Neural progenitor cell (in vitro differentiated cells): Measurements from ENCODE around the gene RPH3AL. TPM values are rescaled to one million over a fixed set of nuclear protein-coding genes. Genes with fewer than 3 reads are reported as not detected.
"Not testable (repeated sequence)": the region's sequence is repeated elsewhere in the genome, so short reads cannot be mapped to it uniquely, and the experiment has no call there.

ENCODE experiments used
- DNase-seq: peaks from one replicate; pipeline ENCODE4 v3.0.0-alpha.2; 2016; ENCODE audit warnings: low spot score
- H2AFZ ChIP-seq: fragments of 200-600 bp; sonication (generic); replicated peaks from 2 replicates; pipeline ENCODE4 v1.6.1; 2016; ENCODE audit warnings: antibody characterized with exemption
- H3F3A ChIP-seq: fragments of 200-600 bp; sonication (generic); 2 replicates; pipeline ENCODE4 v1.6.1; 2016; ENCODE audit warnings: antibody characterized with exemption, low read depth
- H3K27ac ChIP-seq: fragments of 200-600 bp; sonication (generic); 2 replicates; pipeline ENCODE4 v1.5.1; 2016; ENCODE audit warnings: mild to moderate bottlenecking
- H3K27me3 ChIP-seq: fragments of 200-600 bp; sonication (generic); 2 replicates; pipeline ENCODE4 v1.6.1; 2016; ENCODE audit warnings: mild to moderate bottlenecking, moderate library complexity
- H3K36me3 ChIP-seq: fragments of 200-600 bp; sonication (generic); 2 replicates; pipeline ENCODE4 v1.5.1; 2016
- H3K4me1 ChIP-seq: fragments of 200-600 bp; sonication (generic); 2 replicates; pipeline ENCODE4 v1.6.1; 2016; ENCODE audit warnings: mixed run types
- H3K4me2 ChIP-seq: fragments of 200-600 bp; sonication (generic); 2 replicates; pipeline ENCODE4 v1.6.1; 2016
- H3K4me3 ChIP-seq: fragments of 200-600 bp; sonication (generic); 2 replicates; pipeline ENCODE4 v1.5.1; 2016
- H3K79me2 ChIP-seq: fragments of 200-600 bp; sonication (generic); 2 replicates; pipeline ENCODE4 v1.6.1; 2016; ENCODE audit warnings: low read depth
- H3K9ac ChIP-seq: fragments of 200-600 bp; sonication (generic); 2 replicates; pipeline ENCODE4 v1.6.1; 2016
- H3K9me3 ChIP-seq: fragments of 200-600 bp; sonication (generic); 2 replicates; pipeline ENCODE4 v1.5.1; 2016; ENCODE audit warnings: low read depth
- H4K20me1 ChIP-seq: fragments of 200-600 bp; sonication (generic); 2 replicates; pipeline ENCODE4 v1.6.1; 2016; ENCODE audit warnings: low read depth
- H3K27ac Mint-ChIP-seq: 3 replicates; pipeline ENCODE4 v1.8.0; 2021; ENCODE audit warnings: mixed read lengths
- H3K27me3 Mint-ChIP-seq: 2 replicates; pipeline ENCODE4 v1.8.0; 2022; ENCODE audit warnings: low read depth, mild to moderate bottlenecking, inconsistent platforms, moderate library complexity, mixed read lengths; ENCODE audit not compliant: insufficient read depth
- H3K36me3 Mint-ChIP-seq: 3 replicates; pipeline ENCODE4 v1.8.0; 2021; ENCODE audit warnings: mixed read lengths
- H3K4me1 Mint-ChIP-seq: 3 replicates; pipeline ENCODE4 v1.8.0; 2021; ENCODE audit warnings: mixed read lengths
- H3K4me3 Mint-ChIP-seq: 3 replicates; pipeline ENCODE4 v1.8.0; 2021; ENCODE audit warnings: mild to moderate bottlenecking, moderate library complexity, mixed read lengths
- H3K9me3 Mint-ChIP-seq: 3 replicates; pipeline ENCODE4 v1.8.0; 2020; ENCODE audit warnings: mixed read lengths
- CTCF ChIP-seq: fragments of 200-600 bp; sonication (generic); IDR thresholded peaks from 2 replicates; pipeline ENCODE4 v1.5.1; 2017; ENCODE audit warnings: antibody characterized with exemption, mild to moderate bottlenecking
- EZH2 ChIP-seq: fragments of 200-600 bp; sonication (generic); IDR thresholded peaks from 2 replicates; pipeline ENCODE4 v1.6.1; 2017; ENCODE audit warnings: antibody characterized with exemption, mild to moderate bottlenecking, moderate library complexity
- EZH2phosphoT487 ChIP-seq: fragments of 200-600 bp; sonication (generic); IDR thresholded peaks from 2 replicates; pipeline ENCODE4 v1.6.1; 2017; ENCODE audit warnings: antibody characterized with exemption
- total RNA-seq: library from RNA; depleted of rRNA; stranded (reverse); fragments of >200 nt; gene quantifications from 2 replicates; pipeline ENCODE4 v1.2.3, GENCODE V29; 2015; ENCODE audit warnings: low replicate concordance

The RPH3AL gene
- total RNA-seq, 1 donor from 2014 or later: 7.5 TPM

- Mint-ChIP-seq H3K9me3 (no peaks in the 10 kb centered on the region), H3K27me3 (peaks cover 6% of the 10 kb centered on the region), H3K27ac (no peak overlapping the region), H3K36me3 (no peaks in the 10 kb centered on the region), H3K4me1 (peaks cover 27% of the 10 kb centered on the region), H3K4me3 (no peak overlapping the region)
- H3K36me3 ChIP-seq: no peaks in the 10 kb centered on the region
- no peak overlapping the region for H3K4me3 ChIP-seq
- H3K79me2 ChIP-seq: no peaks in the 10 kb centered on the region
- H3K4me2 ChIP-seq: peak overlapping the region; percentile 31
- no peak overlapping the region for H3K9ac ChIP-seq
- no peak for DNase-seq
- no peaks in the 10 kb centered on the region for H4K20me1 ChIP-seq
- TF ChIP-seq CTCF (no peak), EZH2phosphoT487 (no peak), EZH2 (no peak)
- no peaks in the 10 kb centered on the region for H3K9me3 ChIP-seq
- H3F3A ChIP-seq: peaks cover 10% of the 10 kb centered on the region
- no peaks in the 10 kb centered on the region for H3K27me3 ChIP-seq
- H3K4me1 ChIP-seq: peaks cover 9% of the 10 kb centered on the region
- H3K27ac ChIP-seq: no peak overlapping the region
- no peak overlapping the region for H2AFZ ChIP-seq
Measured at GRCh38 chr17:236641-237405, 115.8 kb downstream of the RPH3AL start.

- no peak overlapping the region for H2AFZ ChIP-seq
- peaks cover 30% of the 10 kb centered on the region for H3K4me1 Mint-ChIP-seq
- H3K4me1 ChIP-seq: peaks cover 9% of the 10 kb centered on the region
- H3K27me3 ChIP-seq: no peaks in the 10 kb centered on the region
- no peak overlapping the region for H3K4me3 ChIP-seq
- no peak overlapping the region for H3K27ac ChIP-seq
- H3K79me2 ChIP-seq: no peaks in the 10 kb centered on the region
- H3K36me3 ChIP-seq: no peaks in the 10 kb centered on the region
- TF ChIP-seq EZH2phosphoT487: no peak
- TF ChIP-seq CTCF: no peak
- no peak for TF ChIP-seq EZH2
- no peaks in the 10 kb centered on the region for H3K9me3 ChIP-seq
- H4K20me1 ChIP-seq: no peaks in the 10 kb centered on the region
- H3K4me3 Mint-ChIP-seq: no peak overlapping the region
- H3K27ac Mint-ChIP-seq: no peak overlapping the region
- DNase-seq: no peak
- H3K9ac ChIP-seq: no peak overlapping the region
- peaks cover 6% of the 10 kb centered on the region for H3K27me3 Mint-ChIP-seq
- no peak overlapping the region for H3K4me2 ChIP-seq
- H3F3A ChIP-seq: peaks cover 10% of the 10 kb centered on the region
- no peaks in the 10 kb centered on the region for H3K9me3 Mint-ChIP-seq
- H3K36me3 Mint-ChIP-seq: no peaks in the 10 kb centered on the region
Measured at GRCh38 chr17:235831-236640, 116.6 kb downstream of the RPH3AL start.

GRCh38 chr17:234994-235830, 117.4 kb downstream of the RPH3AL start:
- not testable (repeated sequence) for H4K20me1 ChIP-seq, H3K36me3 ChIP-seq, H2AFZ ChIP-seq, H3K4me2 ChIP-seq, H3K9me3 Mint-ChIP-seq, H3K9ac ChIP-seq, H3K27ac Mint-ChIP-seq, H3K79me2 ChIP-seq, H3K27me3 Mint-ChIP-seq, H3K27me3 ChIP-seq, H3K4me3 ChIP-seq, H3K36me3 Mint-ChIP-seq, H3K9me3 ChIP-seq, H3F3A ChIP-seq, H3K4me3 Mint-ChIP-seq, H3K27ac ChIP-seq, H3K4me1 ChIP-seq, DNase-seq
- H3K4me1 Mint-ChIP-seq: peaks cover 30% of the 10 kb centered on the region

GRCh38 chr17:234163-234993, 118.2 kb downstream of the RPH3AL start:
- H3K36me3 Mint-ChIP-seq, H3K4me2 ChIP-seq, H3K27ac Mint-ChIP-seq, H3K27me3 ChIP-seq, H3K36me3 ChIP-seq, H4K20me1 ChIP-seq, H2AFZ ChIP-seq, H3F3A ChIP-seq, H3K9me3 Mint-ChIP-seq, H3K9ac ChIP-seq, H3K4me1 ChIP-seq, H3K9me3 ChIP-seq, H3K79me2 ChIP-seq, H3K27me3 Mint-ChIP-seq, H3K4me3 ChIP-seq, DNase-seq, H3K27ac ChIP-seq, H3K4me3 Mint-ChIP-seq: not testable (repeated sequence)
- H3K4me1 Mint-ChIP-seq: peaks cover 32% of the 10 kb centered on the region
